H9 (cell line): Measurements from ENCODE around the gene GAK. TPM values are rescaled to one million over a fixed set of nuclear protein-coding genes. Genes with fewer than 3 reads are reported as not detected.

Experiments used
- DNase-seq: peaks from one replicate; pipeline ENCODE4 v3.0.0-alpha.2; 2017
- H2AFZ ChIP-seq: one replicate; pipeline ENCODE4 v1.6.1; 2013; ENCODE audit warnings: mild to moderate bottlenecking, low read length, control low read depth, moderate library complexity
- H2AK5ac ChIP-seq: 2 replicates; pipeline ENCODE4 v1.6.1; 2013; ENCODE audit warnings: low read length, control low read depth, mixed read lengths; ENCODE audit not compliant: insufficient read length
- H2BK120ac ChIP-seq: one replicate; pipeline ENCODE4 v1.6.1; 2013; ENCODE audit warnings: low read depth, mild to moderate bottlenecking, low read length, control low read depth, inconsistent platforms; ENCODE audit not compliant: poor library complexity, severe bottlenecking
- H2BK12ac ChIP-seq: 2 replicates; pipeline ENCODE4 v1.6.1; 2013; ENCODE audit warnings: low read length, control low read depth, mixed read lengths, low read depth; ENCODE audit not compliant: insufficient read length
- H2BK15ac ChIP-seq: 2 replicates; pipeline ENCODE4 v1.6.1; 2013; ENCODE audit warnings: low read depth, low read length, control low read depth
- H2BK20ac ChIP-seq: one replicate; pipeline ENCODE4 v1.6.1; 2013; ENCODE audit warnings: low read depth, mild to moderate bottlenecking, low read length, control low read depth, inconsistent platforms; ENCODE audit not compliant: poor library complexity, severe bottlenecking
- H2BK5ac ChIP-seq: 2 replicates; pipeline ENCODE4 v1.6.1; 2013; ENCODE audit warnings: low read length, control low read depth, mixed read lengths; ENCODE audit not compliant: insufficient read length
- H3K14ac ChIP-seq: 2 replicates; pipeline ENCODE4 v1.6.1; 2013; ENCODE audit warnings: low read length, control low read depth; ENCODE audit not compliant: insufficient read depth
- H3K18ac ChIP-seq: 2 replicates; pipeline ENCODE4 v1.6.1; 2013; ENCODE audit warnings: low read depth, mild to moderate bottlenecking, mixed read lengths, low read length, control low read depth; ENCODE audit not compliant: insufficient read length
- H3K23ac ChIP-seq: 2 replicates; pipeline ENCODE4 v1.6.1; 2013; ENCODE audit warnings: low read length, control low read depth, mixed read lengths, low read depth; ENCODE audit not compliant: insufficient read length
- H3K23me2 ChIP-seq: 2 replicates; pipeline ENCODE4 v1.6.1; 2013; ENCODE audit warnings: low read depth, mild to moderate bottlenecking, mixed read lengths, low read length, control low read depth; ENCODE audit not compliant: insufficient read length, poor library complexity, severe bottlenecking
- H3K27ac ChIP-seq: 2 replicates; pipeline ENCODE4 v1.5.1; 2013; ENCODE audit warnings: low read length, control low read depth, mixed read lengths, low read depth; ENCODE audit not compliant: insufficient read length
- H3K27me3 ChIP-seq: 2 replicates; pipeline ENCODE4 v1.6.1; 2013; ENCODE audit warnings: low read length, control low read depth, inconsistent platforms; ENCODE audit not compliant: insufficient read depth
- H3K4ac ChIP-seq: 2 replicates; pipeline ENCODE4 v1.6.1; 2013; ENCODE audit warnings: low read depth, mild to moderate bottlenecking, control low read depth, inconsistent platforms, low read length, moderate library complexity
- H3K4me1 ChIP-seq: 2 replicates; pipeline ENCODE4 v1.6.1; 2013; ENCODE audit warnings: low read length, control low read depth, inconsistent platforms; ENCODE audit not compliant: insufficient read depth
- H3K4me2 ChIP-seq: 2 replicates; pipeline ENCODE4 v1.6.1; 2013; ENCODE audit warnings: low read length, control low read depth, mixed read lengths; ENCODE audit not compliant: insufficient read length, insufficient read depth
- H3K56ac ChIP-seq: 2 replicates; pipeline ENCODE4 v1.6.1; 2013; ENCODE audit warnings: low read depth, mild to moderate bottlenecking, mixed read lengths, low read length, control low read depth; ENCODE audit not compliant: insufficient read length
- H3K79me1 ChIP-seq: 2 replicates; pipeline ENCODE4 v1.6.1; 2013; ENCODE audit warnings: low read depth, mild to moderate bottlenecking, moderate library complexity, low read length, control low read depth, inconsistent platforms; ENCODE audit not compliant: insufficient read depth, poor library complexity, severe bottlenecking
- H3K79me2 ChIP-seq: 2 replicates; pipeline ENCODE4 v1.6.1; 2013; ENCODE audit warnings: low read length, control low read depth, inconsistent platforms; ENCODE audit not compliant: insufficient read depth
- H3K9ac ChIP-seq: 2 replicates; pipeline ENCODE4 v1.6.1; 2013; ENCODE audit warnings: low read length, control low read depth, mixed read lengths; ENCODE audit not compliant: insufficient read length; ENCODE audit errors: extremely low read depth
- H3K9me3 ChIP-seq: one replicate; pipeline ENCODE4 v1.6.1; 2013; ENCODE audit warnings: low read depth, low read length, inconsistent platforms; ENCODE audit not compliant: control insufficient read depth
- H3T11ph ChIP-seq: one replicate; pipeline ENCODE4 v1.6.1; 2013; ENCODE audit warnings: mild to moderate bottlenecking, low read length, control low read depth, inconsistent platforms
- H4K20me1 ChIP-seq: one replicate; pipeline ENCODE4 v1.6.1; 2013; ENCODE audit not compliant: control insufficient read depth, insufficient read length, insufficient read depth
- H4K5ac ChIP-seq: 2 replicates; pipeline ENCODE4 v1.6.1; 2013; ENCODE audit warnings: low read depth, mild to moderate bottlenecking, mixed read lengths, low read length, control low read depth; ENCODE audit not compliant: insufficient read length
- H4K8ac ChIP-seq: replicated peaks from 2 replicates; pipeline ENCODE4 v1.6.1; 2013; ENCODE audit warnings: low read length, control low read depth, mixed read lengths, low read depth; ENCODE audit not compliant: insufficient read length
- H4K91ac ChIP-seq: 2 replicates; pipeline ENCODE4 v1.6.1; 2013; ENCODE audit warnings: low read depth, mild to moderate bottlenecking, moderate library complexity, mixed read lengths, low read length, control low read depth; ENCODE audit not compliant: insufficient read length
- H3K27ac Mint-ChIP-seq, 3 experiments: 2 replicates in 2 of 3; 3 replicates in 1 of 3; pipeline ENCODE4 v1.8.0; 2020 to 2021; ENCODE audit warnings: mixed read lengths in 3 of 3, mild to moderate bottlenecking in 1 of 3, moderate library complexity in 1 of 3
- H3K27me3 Mint-ChIP-seq: 2 replicates; pipeline ENCODE4 v1.8.0; 2021; ENCODE audit warnings: low read depth, mild to moderate bottlenecking, moderate library complexity, mixed read lengths
- H3K36me3 Mint-ChIP-seq, 3 experiments: 2 replicates in 2 of 3; 3 replicates in 1 of 3; pipeline ENCODE4 v1.8.0; 2020 to 2021; ENCODE audit warnings: low read depth in 3 of 3, mixed read lengths in 3 of 3; ENCODE audit not compliant: insufficient read depth in 1 of 3
- H3K4me1 Mint-ChIP-seq, 2 experiments: 2 replicates each; pipeline ENCODE4 v1.8.0; 2020; ENCODE audit warnings: mixed read lengths in 2 of 2
- H3K4me3 Mint-ChIP-seq, 2 experiments: 2 replicates in 1 of 2; 3 replicates in 1 of 2; pipeline ENCODE4 v1.8.0; 2020 to 2021; ENCODE audit warnings: mild to moderate bottlenecking in 2 of 2, mixed read lengths in 2 of 2, moderate library complexity in 1 of 2
- H3K9me3 Mint-ChIP-seq, 2 experiments: 2 replicates in 1 of 2; 3 replicates in 1 of 2; pipeline ENCODE4 v1.8.0; 2020; ENCODE audit warnings: mild to moderate bottlenecking in 2 of 2, mixed read lengths in 2 of 2, moderate library complexity in 1 of 2
- WGBS: extraction: QIAGEN DNeasy Blood & Tissue Kit; methylation state at CpG from one replicate; pipeline ENCODE4 v1.1.7; 2013; ENCODE audit warnings: missing lambda C conversion rate, low lambda C conversion rate, mixed read lengths; ENCODE audit not compliant: insufficient read length; ENCODE audit errors: extremely low coverage; 5-methylcytosine and 5-hydroxymethylcytosine counted together
- total RNA-seq: library from RNA; stranded (reverse); gene quantifications from 2 replicates; pipeline ENCODE4 v1.2.1, GENCODE V29; 2021
- TF ChIP-seq, protein P1 (sequence below): fragments of 200-600 bp; sonication (generic); conservative IDR thresholded peaks from 3 replicates; pipeline ENCODE4 v1.8.0; 2021; ENCODE audit warnings: antibody characterized with exemption, mild to moderate bottlenecking

Gene GAK
- total RNA-seq, 1 experiment from 2014 or later = 80.7 TPM

DNA sequence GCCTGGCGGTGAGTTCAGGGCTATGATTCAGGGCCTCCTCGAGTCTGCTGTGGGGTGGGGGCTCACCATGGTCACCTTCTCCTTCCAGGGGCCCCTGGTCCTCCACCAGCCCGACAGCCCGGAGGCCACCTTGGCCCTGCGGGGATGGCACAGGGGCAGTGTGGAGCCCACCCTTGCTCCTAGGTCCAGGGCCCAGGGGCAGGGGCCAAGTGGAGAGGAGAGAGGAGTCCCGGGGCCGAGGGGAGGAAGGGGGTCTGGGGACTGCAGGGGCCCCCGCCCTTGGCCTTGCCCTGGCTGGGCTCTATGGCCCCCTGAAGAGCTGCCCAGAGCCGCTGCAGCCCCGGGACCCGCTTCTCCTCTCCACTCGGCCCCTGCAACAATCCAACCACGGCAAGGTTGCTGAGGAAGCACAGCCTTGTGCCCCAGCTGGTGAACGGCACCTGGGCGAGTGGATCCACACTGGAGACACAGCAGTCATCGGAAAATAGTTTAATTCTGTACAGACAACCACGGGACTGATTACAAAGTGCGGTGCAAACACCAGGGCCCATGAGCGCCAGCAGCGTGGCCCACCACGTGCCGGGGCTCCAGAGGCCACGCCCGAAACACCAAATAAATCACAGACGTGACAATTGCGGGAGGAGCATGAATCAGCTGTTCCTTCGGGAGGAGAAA lies 83.2 kb downstream of the GAK start:
- H3K27ac ChIP-seq = no peak overlapping the region
- DNase-seq = no peak
- H3K9me3 ChIP-seq = no peaks in the 10 kb centered on the region
- Mint-ChIP-seq H3K27me3 (no peaks in the 10 kb centered on the region; the same call in 1 of the 2 replicates), H3K4me1 (no peaks in the 10 kb centered on the region), H3K36me3 (peaks cover 4 to 22% (median 7%) of the 10 kb centered on the region in 3 experiments; a peak in 6 of 7 replicates), H3K9me3 (peaks cover 0 to 2% of the 10 kb centered on the region in 2 experiments; a peak in 1 of 5 replicates), H3K27ac (0 out of 7 replicates have a peak overlapping the region, but pooled peaks of 1 of the 3 experiments have one; percentile 68), H3K4me3 (no peak overlapping the region)
- H3K9ac ChIP-seq = no peak overlapping the region
- no peak overlapping the region for H4K91ac ChIP-seq
- no peak overlapping the region for H3K4ac ChIP-seq
- H4K20me1 ChIP-seq = no peaks in the 10 kb centered on the region
- H2BK15ac ChIP-seq = no peak overlapping the region
- no peaks in the 10 kb centered on the region for H3K27me3 ChIP-seq
- no peak overlapping the region for H3K14ac ChIP-seq
- H3K56ac ChIP-seq = no peak overlapping the region
- H3K18ac ChIP-seq = no peak overlapping the region
- no peaks in the 10 kb centered on the region for H3K79me2 ChIP-seq
- no CpG with 5 or more reads among the region's 27 CpGs for WGBS
- H3K23ac ChIP-seq = no peak overlapping the region
- H3K79me1 ChIP-seq = no peaks in the 10 kb centered on the region
- H3K4me1 ChIP-seq = no peaks in the 10 kb centered on the region
- H2BK12ac ChIP-seq = no peak overlapping the region
- no peak overlapping the region for H2AK5ac ChIP-seq
- H2AFZ ChIP-seq = no peak overlapping the region
- no peak overlapping the region for H2BK5ac ChIP-seq
- H2BK120ac ChIP-seq = no peak overlapping the region
- no peak overlapping the region for H3T11ph ChIP-seq
- H3K23me2 ChIP-seq = no peaks in the 10 kb centered on the region
- TF ChIP-seq, protein P1, sequence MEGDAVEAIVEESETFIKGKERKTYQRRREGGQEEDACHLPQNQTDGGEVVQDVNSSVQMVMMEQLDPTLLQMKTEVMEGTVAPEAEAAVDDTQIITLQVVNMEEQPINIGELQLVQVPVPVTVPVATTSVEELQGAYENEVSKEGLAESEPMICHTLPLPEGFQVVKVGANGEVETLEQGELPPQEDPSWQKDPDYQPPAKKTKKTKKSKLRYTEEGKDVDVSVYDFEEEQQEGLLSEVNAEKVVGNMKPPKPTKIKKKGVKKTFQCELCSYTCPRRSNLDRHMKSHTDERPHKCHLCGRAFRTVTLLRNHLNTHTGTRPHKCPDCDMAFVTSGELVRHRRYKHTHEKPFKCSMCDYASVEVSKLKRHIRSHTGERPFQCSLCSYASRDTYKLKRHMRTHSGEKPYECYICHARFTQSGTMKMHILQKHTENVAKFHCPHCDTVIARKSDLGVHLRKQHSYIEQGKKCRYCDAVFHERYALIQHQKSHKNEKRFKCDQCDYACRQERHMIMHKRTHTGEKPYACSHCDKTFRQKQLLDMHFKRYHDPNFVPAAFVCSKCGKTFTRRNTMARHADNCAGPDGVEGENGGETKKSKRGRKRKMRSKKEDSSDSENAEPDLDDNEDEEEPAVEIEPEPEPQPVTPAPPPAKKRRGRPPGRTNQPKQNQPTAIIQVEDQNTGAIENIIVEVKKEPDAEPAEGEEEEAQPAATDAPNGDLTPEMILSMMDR = no peak
- no peak overlapping the region for H2BK20ac ChIP-seq
- H3K4me2 ChIP-seq = no peak overlapping the region
- no peak overlapping the region for H4K8ac ChIP-seq
- H4K5ac ChIP-seq = no peak overlapping the region
